Transverse colon (tissue), 4 donors: ENCODE data around the gene TNNI3K. TPM values are rescaled to one million over a fixed set of nuclear protein-coding genes. Genes with fewer than 3 reads are reported as not detected.

Source experiments
- DNase-seq: peaks from one replicate; pipeline ENCODE4 v3.0.0-alpha.2; 2019
- H3K27ac ChIP-seq, 4 donors: fragments of 200-600 bp; sonication (generic); 2 replicates each; pipeline ENCODE4 v1.5.1; 2016 to 2018; ENCODE audit warnings: inconsistent platforms in 4 of 4
- H3K27me3 ChIP-seq: fragments of 200-600 bp; sonication (generic); 2 replicates; pipeline ENCODE4 v1.5.1; 2017; ENCODE audit warnings: inconsistent platforms
- H3K36me3 ChIP-seq, 4 donors: fragments of 200-600 bp; sonication (generic); 2 replicates each; pipeline ENCODE4 v1.5.1; 2017 to 2019; ENCODE audit warnings: inconsistent platforms in 4 of 4
- H3K4me1 ChIP-seq, 4 donors: fragments of 200-600 bp; sonication (generic); 2 replicates each; pipeline ENCODE4 v1.5.1; 2017 to 2020; ENCODE audit warnings: inconsistent platforms in 4 of 4
- H3K4me3 ChIP-seq, 4 donors: fragments of 200-600 bp; sonication (generic); 1 replicate in 1 of 4; 2 replicates in 3 of 4; pipeline versions ENCODE4 v1.5.1 to v1.6.1; 2017 to 2019; ENCODE audit warnings: inconsistent platforms in 4 of 4
- H3K9me3 ChIP-seq, 2 donors: fragments of 200-600 bp; sonication (generic); 2 replicates each; pipeline ENCODE4 v1.5.1; 2017 to 2019; ENCODE audit warnings: inconsistent platforms in 2 of 2
- EP300 ChIP-seq: sonication (generic); formaldehyde crosslinking; IDR thresholded peaks from one replicate; pipeline ENCODE4 v1.6.1; 2017; ENCODE audit warnings: antibody characterized with exemption, low read depth
- POLR2A ChIP-seq: fragments of 450-650 bp; IDR thresholded peaks from one replicate; pipeline ENCODE4 v1.6.1; 2016; ENCODE audit warnings: antibody characterized with exemption, mild to moderate bottlenecking, moderate library complexity
- POLR2AphosphoS5 ChIP-seq, 3 donors: sonication (generic); formaldehyde crosslinking; IDR thresholded peaks; one replicate each; pipeline ENCODE4 v1.6.1; 2016; ENCODE audit warnings: antibody characterized with exemption in 3 of 3
- WGBS, 2 donors: methylation state at CpG; one replicate each; pipeline ENCODE4 v1.1.5; 2018; ENCODE audit warnings: low coverage in 1 of 2; 5-methylcytosine and 5-hydroxymethylcytosine counted together
- in situ Hi-C, 4 donors: fragments of 200-750 bp; cut with MboI; loops; one replicate each; pipeline versions ENCODE4 v1.15.0 to v1.15.1; 2017; ENCODE audit warnings: low sequenced_read_pairs in 3 of 4, low pct_ligation_motif_present in 1 of 4, low pct_unique_long_range_greater_than_20kb in 1 of 4
- intact Hi-C: fragments of 100-400 bp; cut with DNase I; formaldehyde crosslinking; loops from one replicate; pipeline ENCODE4 v1.15.1; 2023; ENCODE audit warnings: low total_unique reads
- total RNA-seq, 4 donors: library from RNA; depleted of rRNA; stranded (reverse); fragments of >200 nt; gene quantifications; one replicate each; pipeline ENCODE4 v1.1.0, GENCODE V29; 2016
- TF ChIP-seq, protein P1 (sequence below), 5 experiments: fragments of 200-600 bp in 3 of 5; fragments of 450-650 bp in 2 of 5; sonication (generic) in 3 of 5; IDR thresholded peaks; 1 replicate in 2 of 5; 2 replicates in 3 of 5; pipeline ENCODE4 v1.5.1; 2016 to 2017; ENCODE audit warnings: antibody characterized with exemption in 5 of 5, inconsistent platforms in 3 of 5, mild to moderate bottlenecking in 2 of 5, moderate library complexity in 1 of 5

TNNI3K gene
- total RNA-seq, 4 donors from 2014 or later, result 0.95 to 14.2 (median 2.9) TPM; not detected in 1

DNA sequence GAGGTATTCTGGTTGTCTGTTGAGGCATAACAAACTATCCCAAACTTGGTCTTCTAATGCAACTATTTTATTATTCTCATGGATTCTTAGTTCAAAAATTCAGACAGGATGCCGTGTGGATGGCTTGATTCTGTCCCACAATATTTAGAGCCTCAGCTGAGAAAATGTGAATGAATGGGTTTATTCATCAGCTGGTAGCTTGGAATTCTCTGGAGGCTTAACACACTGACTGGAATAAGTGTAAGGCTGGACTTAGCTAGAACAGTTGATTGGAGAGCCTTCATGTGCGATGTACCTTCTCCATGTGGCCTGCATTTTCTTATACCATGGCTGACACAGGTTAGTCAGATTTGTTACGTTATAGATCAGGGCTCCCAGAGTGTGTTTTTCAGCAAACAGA, 30.8 kb downstream of the TNNI3K start:
- in situ Hi-C loops, result no loop called here

GRCh38 chr1:74271503-74271902, 36.3 kb downstream of the TNNI3K start:
- TF ChIP-seq POLR2A (no peak), POLR2AphosphoS5 (IDR thresholded peaks at IDR 0.05) (no peak), EP300 (no peak)
- TF ChIP-seq, protein P1, sequence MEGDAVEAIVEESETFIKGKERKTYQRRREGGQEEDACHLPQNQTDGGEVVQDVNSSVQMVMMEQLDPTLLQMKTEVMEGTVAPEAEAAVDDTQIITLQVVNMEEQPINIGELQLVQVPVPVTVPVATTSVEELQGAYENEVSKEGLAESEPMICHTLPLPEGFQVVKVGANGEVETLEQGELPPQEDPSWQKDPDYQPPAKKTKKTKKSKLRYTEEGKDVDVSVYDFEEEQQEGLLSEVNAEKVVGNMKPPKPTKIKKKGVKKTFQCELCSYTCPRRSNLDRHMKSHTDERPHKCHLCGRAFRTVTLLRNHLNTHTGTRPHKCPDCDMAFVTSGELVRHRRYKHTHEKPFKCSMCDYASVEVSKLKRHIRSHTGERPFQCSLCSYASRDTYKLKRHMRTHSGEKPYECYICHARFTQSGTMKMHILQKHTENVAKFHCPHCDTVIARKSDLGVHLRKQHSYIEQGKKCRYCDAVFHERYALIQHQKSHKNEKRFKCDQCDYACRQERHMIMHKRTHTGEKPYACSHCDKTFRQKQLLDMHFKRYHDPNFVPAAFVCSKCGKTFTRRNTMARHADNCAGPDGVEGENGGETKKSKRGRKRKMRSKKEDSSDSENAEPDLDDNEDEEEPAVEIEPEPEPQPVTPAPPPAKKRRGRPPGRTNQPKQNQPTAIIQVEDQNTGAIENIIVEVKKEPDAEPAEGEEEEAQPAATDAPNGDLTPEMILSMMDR (IDR thresholded peaks at IDR 0.05), result no peak
- 77% methylated on average over 2 of the region's 2 CpGs for WGBS, 2 donors
- intact Hi-C loops, result no loop called here

More for the DNA sequence above, 30.8 kb downstream of the TNNI3K start:
- Histone ChIP-seq H3K4me1 (no peaks in the 10 kb centered on the region), H3K27ac (no peak overlapping the region), H3K36me3 (no peaks in the 10 kb centered on the region), H3K27me3 (no peaks in the 10 kb centered on the region), H3K9me3 (no peaks in the 10 kb centered on the region), H3K4me3 (no peak overlapping the region)
- intact Hi-C loops, result no loop called here
- TF ChIP-seq, protein P1 (IDR thresholded peaks at IDR 0.05), result no peak
- TF ChIP-seq POLR2A (no peak), POLR2AphosphoS5 (IDR thresholded peaks at IDR 0.05) (no peak), EP300 (no peak)
- DNase-seq, result no peak
- 90% methylated on average over 3 of the region's 3 CpGs; no CpG with 5 or more reads in 1 of the 2 donors for WGBS, 2 donors

GRCh38 chr1:74280642-74281396, 45.6 kb downstream of the TNNI3K start:
- Histone ChIP-seq H3K27me3 (no peaks in the 10 kb centered on the region), H3K27ac (no peak overlapping the region), H3K4me3 (no peak overlapping the region), H3K36me3 (no peaks in the 10 kb centered on the region), H3K9me3 (no peaks in the 10 kb centered on the region), H3K4me1 (no peaks in the 10 kb centered on the region)
- TF ChIP-seq, protein P1 (IDR thresholded peaks at IDR 0.05), result no peak
- TF ChIP-seq POLR2A (no peak), POLR2AphosphoS5 (IDR thresholded peaks at IDR 0.05) (no peak), EP300 (no peak)
- no peak for DNase-seq
- WGBS, 2 donors, result 78 to 92% methylated on average over 2 to 6 of the region's 6 CpGs
- in situ Hi-C loops, result no loop called here
- intact Hi-C loops, result no loop called here

More at GRCh38 chr1:74271503-74271902, 36.3 kb downstream of the TNNI3K start:
- H3K27ac ChIP-seq, result no peak overlapping the region
- H3K27me3 ChIP-seq, result no peaks in the 10 kb centered on the region
- in situ Hi-C loops, result no loop called here
- no peaks in the 10 kb centered on the region for H3K4me1 ChIP-seq
- no peak overlapping the region for H3K4me3 ChIP-seq
- H3K36me3 ChIP-seq, result no peaks in the 10 kb centered on the region
- DNase-seq, result no peak
- no peaks in the 10 kb centered on the region for H3K9me3 ChIP-seq

DNA sequence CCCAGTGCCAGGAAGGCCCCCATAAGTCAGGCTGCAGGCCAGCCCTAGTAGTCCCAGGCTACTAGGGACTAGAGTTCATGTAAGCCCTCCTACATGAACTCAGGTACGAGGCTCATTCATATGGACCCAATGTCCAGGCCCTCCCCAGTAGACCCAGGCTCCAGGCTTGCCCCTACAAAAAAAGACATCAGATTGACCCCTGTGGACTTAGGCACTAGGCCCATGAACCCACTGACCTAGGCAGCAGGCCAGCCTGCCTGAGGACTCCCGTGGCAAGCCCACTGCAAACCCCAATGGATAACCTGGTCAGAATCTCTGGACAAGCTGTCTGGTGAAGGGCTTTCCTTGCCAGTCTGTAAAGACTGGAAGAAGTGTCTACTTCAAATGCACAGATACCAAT, 51.2 kb downstream of the TNNI3K start:
- H3K9me3 ChIP-seq, result no peaks in the 10 kb centered on the region
- no peak for DNase-seq
- in situ Hi-C loops (no loop called here), intact Hi-C loops (no loop called here)
- TF ChIP-seq EP300, result no peak
- H3K4me1 ChIP-seq, result no peaks in the 10 kb centered on the region
- no peaks in the 10 kb centered on the region for H3K36me3 ChIP-seq
- no peaks in the 10 kb centered on the region for H3K27me3 ChIP-seq
- H3K4me3 ChIP-seq, result no peak overlapping the region
- WGBS, 2 donors, result 81% methylated on average over 2 of the region's 2 CpGs; no CpG with 5 or more reads in 1 of the 2 donors
- H3K27ac ChIP-seq, result no peak overlapping the region

DNA sequence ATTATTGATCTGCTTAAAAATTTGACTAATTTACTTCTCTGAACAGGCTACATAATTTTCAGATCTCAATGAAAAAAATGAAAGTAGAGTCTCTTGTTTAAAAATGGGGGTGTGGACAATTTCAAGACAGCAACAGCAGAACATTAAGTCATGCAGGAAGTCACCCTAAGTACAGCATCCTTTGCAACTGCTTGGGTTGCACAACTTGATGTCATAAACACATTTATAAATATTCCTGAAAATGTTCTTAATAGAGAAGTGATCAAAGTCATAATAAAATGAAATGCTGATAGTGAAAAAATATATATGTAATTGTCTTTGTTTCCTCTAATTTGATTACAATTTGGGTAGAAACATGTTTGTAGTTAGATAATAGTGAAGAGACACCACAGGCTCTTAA, 79.3 kb downstream of the TNNI3K start:
- in situ Hi-C loops (no loop called here), intact Hi-C loops (no loop called here)
- TF ChIP-seq EP300, result no peak
- TF ChIP-seq POLR2A, result no peak
- TF ChIP-seq, protein P1 (IDR thresholded peaks at IDR 0.05), result no peak
- no peak for TF ChIP-seq POLR2AphosphoS5 (IDR thresholded peaks at IDR 0.05)
- Histone ChIP-seq H3K36me3 (no peaks in the 10 kb centered on the region), H3K27ac (no peak overlapping the region), H3K4me3 (no peak overlapping the region), H3K9me3 (no peaks in the 10 kb centered on the region), H3K27me3 (no peaks in the 10 kb centered on the region), H3K4me1 (no peaks in the 10 kb centered on the region)
- no peak for DNase-seq
